Transverse colon (tissue), 4 donors: Measurements from ENCODE around the gene IGF2BP2. TPM values are rescaled to one million over a fixed set of nuclear protein-coding genes. Genes with fewer than 3 reads are reported as not detected.
A peak's percentile ranks its signal among the peaks of the same experiment; 100 is the strongest.

Experiments used
- DNase-seq: peaks from one replicate; pipeline ENCODE4 v3.0.0-alpha.2; 2019
- H3K27ac ChIP-seq, 4 donors: fragments of 200-600 bp; sonication (generic); 2 replicates each; pipeline ENCODE4 v1.5.1; 2016 to 2018; ENCODE audit warnings: inconsistent platforms in 4 of 4
- H3K27me3 ChIP-seq: fragments of 200-600 bp; sonication (generic); 2 replicates; pipeline ENCODE4 v1.5.1; 2017; ENCODE audit warnings: inconsistent platforms
- H3K36me3 ChIP-seq, 4 donors: fragments of 200-600 bp; sonication (generic); 2 replicates each; pipeline ENCODE4 v1.5.1; 2017 to 2019; ENCODE audit warnings: inconsistent platforms in 4 of 4
- H3K4me1 ChIP-seq, 4 donors: fragments of 200-600 bp; sonication (generic); 2 replicates each; pipeline ENCODE4 v1.5.1; 2017 to 2020; ENCODE audit warnings: inconsistent platforms in 4 of 4
- H3K4me3 ChIP-seq, 4 donors: fragments of 200-600 bp; sonication (generic); 1 replicate in 1 of 4; 2 replicates in 3 of 4; pipeline versions ENCODE4 v1.5.1 to v1.6.1; 2017 to 2019; ENCODE audit warnings: inconsistent platforms in 4 of 4
- H3K9me3 ChIP-seq, 2 donors: fragments of 200-600 bp; sonication (generic); 2 replicates each; pipeline ENCODE4 v1.5.1; 2017 to 2019; ENCODE audit warnings: inconsistent platforms in 2 of 2
- CTCF ChIP-seq, 5 experiments: fragments of 200-600 bp in 3 of 5; fragments of 450-650 bp in 2 of 5; sonication (generic) in 3 of 5; IDR thresholded peaks; 1 replicate in 2 of 5; 2 replicates in 3 of 5; pipeline ENCODE4 v1.5.1; 2016 to 2017; ENCODE audit warnings: antibody characterized with exemption in 5 of 5, inconsistent platforms in 3 of 5, mild to moderate bottlenecking in 2 of 5, moderate library complexity in 1 of 5
- EP300 ChIP-seq: sonication (generic); formaldehyde crosslinking; IDR thresholded peaks from one replicate; pipeline ENCODE4 v1.6.1; 2017; ENCODE audit warnings: antibody characterized with exemption, low read depth
- POLR2A ChIP-seq: fragments of 450-650 bp; IDR thresholded peaks from one replicate; pipeline ENCODE4 v1.6.1; 2016; ENCODE audit warnings: antibody characterized with exemption, mild to moderate bottlenecking, moderate library complexity
- POLR2AphosphoS5 ChIP-seq, 3 donors: sonication (generic); formaldehyde crosslinking; IDR thresholded peaks; one replicate each; pipeline ENCODE4 v1.6.1; 2016; ENCODE audit warnings: antibody characterized with exemption in 3 of 3
- WGBS, 2 donors: methylation state at CpG; one replicate each; pipeline ENCODE4 v1.1.5; 2018; ENCODE audit warnings: low coverage in 1 of 2; 5-methylcytosine and 5-hydroxymethylcytosine counted together
- in situ Hi-C, 4 donors: fragments of 200-750 bp; cut with MboI; loops; one replicate each; pipeline versions ENCODE4 v1.15.0 to v1.15.1; 2017; ENCODE audit warnings: low sequenced_read_pairs in 3 of 4, low pct_ligation_motif_present in 1 of 4, low pct_unique_long_range_greater_than_20kb in 1 of 4
- intact Hi-C: fragments of 100-400 bp; cut with DNase I; formaldehyde crosslinking; loops from one replicate; pipeline ENCODE4 v1.15.1; 2023; ENCODE audit warnings: low total_unique reads
- total RNA-seq, 4 donors: library from RNA; depleted of rRNA; stranded (reverse); fragments of >200 nt; gene quantifications; one replicate each; pipeline ENCODE4 v1.1.0, GENCODE V29; 2016

IGF2BP2 gene
- total RNA-seq, 4 donors from 2014 or later = 51.3 to 179 (median 82.9) TPM

GRCh38 chr3:185764980-185765370 lies 59.9 kb downstream of the IGF2BP2 start:
- TF ChIP-seq POLR2AphosphoS5 (IDR thresholded peaks at IDR 0.05) = no peak
- TF ChIP-seq POLR2A = no peak
- no peak for TF ChIP-seq EP300
- TF ChIP-seq CTCF (IDR thresholded peaks at IDR 0.05) = no peak

GRCh38 chr3:185764163-185764979 lies 60.5 kb downstream of the IGF2BP2 start:
- in situ Hi-C loops = no loop called here
- Histone ChIP-seq H3K9me3 (no peaks in the 10 kb centered on the region), H3K4me1 (peaks cover 10 to 60% (median 32%) of the 10 kb centered on the region in 4 donors), H3K36me3 (no peaks in the 10 kb centered on the region), H3K27ac (peak overlapping the region in 3 of 4 donors; percentile 2 to 31 (median 26)), H3K4me3 (no peak overlapping the region), H3K27me3 (no peaks in the 10 kb centered on the region)
- TF ChIP-seq POLR2AphosphoS5 (IDR thresholded peaks at IDR 0.05) (no peak), EP300 (no peak), POLR2A (no peak), CTCF (IDR thresholded peaks at IDR 0.05) (no peak)
- DNase-seq = no peak
- WGBS, 2 donors = 36 to 46% methylated on average over 4 to 6 of the region's 6 CpGs
- intact Hi-C loops = no loop called here

More at GRCh38 chr3:185764980-185765370, 59.9 kb downstream of the IGF2BP2 start:
- H3K4me1 ChIP-seq = peaks cover 7 to 54% (median 27%) of the 10 kb centered on the region in 4 donors
- no peak for DNase-seq
- WGBS, 2 donors = 16 to 20% methylated on average over 3 of the region's 3 CpGs
- in situ Hi-C loops (no loop called here), intact Hi-C loops (no loop called here)
- H3K27me3 ChIP-seq = no peaks in the 10 kb centered on the region
- H3K9me3 ChIP-seq = no peaks in the 10 kb centered on the region
- H3K36me3 ChIP-seq = no peaks in the 10 kb centered on the region
- peak overlapping the region in 2 of 4 donors; percentile 10 to 31 for H3K27ac ChIP-seq
- no peak overlapping the region for H3K4me3 ChIP-seq

GRCh38 chr3:185763347-185764005 lies 61.4 kb downstream of the IGF2BP2 start:
- in situ Hi-C loops = no loop called here
- H3K27ac ChIP-seq = no peak overlapping the region
- intact Hi-C loops = no loop called here
- no peak overlapping the region for H3K4me3 ChIP-seq
- WGBS, 2 donors = 51 to 59% methylated on average over 4 of the region's 4 CpGs
- TF ChIP-seq EP300 (no peak), POLR2A (no peak), POLR2AphosphoS5 (IDR thresholded peaks at IDR 0.05) (no peak)
- no peaks in the 10 kb centered on the region for H3K9me3 ChIP-seq
- H3K27me3 ChIP-seq = no peaks in the 10 kb centered on the region
- H3K36me3 ChIP-seq = no peaks in the 10 kb centered on the region
- DNase-seq = no peak
- peaks cover 7 to 62% (median 35%) of the 10 kb centered on the region in 4 donors for H3K4me1 ChIP-seq

GRCh38 chr3:185760550-185760949 lies 64.3 kb downstream of the IGF2BP2 start:
- Histone ChIP-seq H3K9me3 (no peaks in the 10 kb centered on the region), H3K27ac (peak overlapping the region in 3 of 4 donors; percentile 65 to 84 (median 76)), H3K27me3 (no peaks in the 10 kb centered on the region), H3K4me3 (peak overlapping the region in 1 of 4 donors; percentile 11), H3K36me3 (no peaks in the 10 kb centered on the region), H3K4me1 (peaks cover 3 to 49% (median 30%) of the 10 kb centered on the region in 4 donors)
- in situ Hi-C loops = no loop called here
- TF ChIP-seq CTCF (IDR thresholded peaks at IDR 0.05) = no peak
- TF ChIP-seq POLR2A = no peak
- no peak for TF ChIP-seq POLR2AphosphoS5 (IDR thresholded peaks at IDR 0.05)
- TF ChIP-seq EP300 = no peak
- 4 to 24% methylated on average over 3 to 5 of the region's 5 CpGs for WGBS, 2 donors
- no peak for DNase-seq
- intact Hi-C loops = no loop called here
